ENCODE measurements around the gene VAV1. TPM values are rescaled to one million over a fixed set of nuclear protein-coding genes. Genes with fewer than 3 reads are reported as not detected.
A peak's percentile ranks its signal among the peaks of the same experiment; 100 is the strongest.

The VAV1 gene
- total and polyA plus RNA-seq, 2 of the 13 experiments (the other 11 are each of a cell fraction or from before 2014, with no cell fraction given) = not detected

GRCh38 chr19:6730153-6730804 is 42.2 kb upstream of the VAV1 start (continued):
- peak; percentile 41; the same call in 1 of the 2 replicates for TF ChIP-seq HNF1A (IDR thresholded peaks at IDR 0.05; ENCODE audit: low read depth)
- TF ChIP-seq HNF1A (CRISPR knock-in tag; IDR thresholded peaks at IDR 0.05; ENCODE audit: borderline replicate concordance) = peak; percentile 82; the same call in 1 of the 2 replicates
- peak; percentile 63; the same call in 1 of the 2 replicates for TF ChIP-seq GATA4 (IDR thresholded peaks at IDR 0.05; ENCODE audit: borderline replicate concordance, low read depth)
- TF ChIP-seq, protein P1, sequence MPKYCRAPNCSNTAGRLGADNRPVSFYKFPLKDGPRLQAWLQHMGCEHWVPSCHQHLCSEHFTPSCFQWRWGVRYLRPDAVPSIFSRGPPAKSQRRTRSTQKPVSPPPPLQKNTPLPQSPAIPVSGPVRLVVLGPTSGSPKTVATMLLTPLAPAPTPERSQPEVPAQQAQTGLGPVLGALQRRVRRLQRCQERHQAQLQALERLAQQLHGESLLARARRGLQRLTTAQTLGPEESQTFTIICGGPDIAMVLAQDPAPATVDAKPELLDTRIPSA (CRISPR knock-in tag; IDR thresholded peaks at IDR 0.05; ENCODE audit: borderline replicate concordance) = no peak
- TF ChIP-seq RAD21 (CRISPR knock-in tag; IDR thresholded peaks at IDR 0.05) = 0 out of 2 replicates have a peak, but pooled peaks have one; percentile 24
- peak; percentile 93 for TF ChIP-seq PAXIP1 (CRISPR knock-in tag; conservative IDR thresholded peaks at IDR 0.05)
- TF ChIP-seq MEIS2 (CRISPR knock-in tag; IDR thresholded peaks at IDR 0.05) = peak; percentile 68; the same call in 1 of the 2 replicates
- TF ChIP-seq ZNF205 (CRISPR knock-in tag; IDR thresholded peaks at IDR 0.05) = peak; percentile 62
- no peak for TF ChIP-seq SP1 (IDR thresholded peaks at IDR 0.05)
- TF ChIP-seq SP1 (CRISPR knock-in tag; IDR thresholded peaks at IDR 0.05) = peak; percentile 73
- TF ChIP-seq ZNF652 (CRISPR knock-in tag; IDR thresholded peaks at IDR 0.05; ENCODE audit: borderline replicate concordance, low read depth) = peak; percentile 58; the same call in 1 of the 2 replicates
- TF ChIP-seq, protein P2, sequence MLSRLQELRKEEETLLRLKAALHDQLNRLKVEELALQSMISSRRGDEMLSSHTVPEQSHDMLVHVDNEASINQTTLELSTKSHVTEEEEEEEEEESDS (CRISPR knock-in tag; IDR thresholded peaks at IDR 0.05; ENCODE audit: borderline replicate concordance) = no peak
- no peak for TF ChIP-seq ZNF207 (IDR thresholded peaks at IDR 0.05; ENCODE audit: borderline replicate concordance)
- TF ChIP-seq MAFG (CRISPR knock-in tag; IDR thresholded peaks at IDR 0.05) = no peak
- no peak for TF ChIP-seq HIVEP1 (CRISPR knock-in tag; IDR thresholded peaks at IDR 0.05)
- TF ChIP-seq NR3C1 (CRISPR knock-in tag; IDR thresholded peaks at IDR 0.05) = no peak
- TF ChIP-seq PBX2 (CRISPR knock-in tag; IDR thresholded peaks at IDR 0.05) = peak; percentile 29; the same call in 1 of the 2 replicates
- TF ChIP-seq FOSL1 (CRISPR knock-in tag; IDR thresholded peaks at IDR 0.05; ENCODE audit: borderline replicate concordance) = no peak
- no peak for TF ChIP-seq NBN (conservative IDR thresholded peaks at IDR 0.05)
- TF ChIP-seq MAFF (IDR thresholded peaks at IDR 0.05; ENCODE audit: low read depth, low read length) = no peak
- no peak for TF ChIP-seq ZNF180 (CRISPR knock-in tag; IDR thresholded peaks at IDR 0.05; ENCODE audit: borderline replicate concordance, low read depth)
